AG09319 (cell line): ENCODE measurements around the gene LTO1.
"Not testable (repeated sequence)": the region's sequence is repeated elsewhere in the genome, so short reads cannot be mapped to it uniquely, and the experiment has no call there.

ENCODE experiments used
- DNase-seq: peaks from one replicate; pipeline ENCODE4 v3.0.0-alpha.2; 2010; ENCODE audit warnings: low read depth; ENCODE audit errors: extremely low read depth
- TF ChIP-seq, protein P1 (sequence below): IDR thresholded peaks from 2 replicates; pipeline ENCODE4 v1.5.1; 2011; ENCODE audit warnings: low read depth, mild to moderate bottlenecking, inconsistent platforms, low read length, moderate library complexity

Gene LTO1

DNA sequence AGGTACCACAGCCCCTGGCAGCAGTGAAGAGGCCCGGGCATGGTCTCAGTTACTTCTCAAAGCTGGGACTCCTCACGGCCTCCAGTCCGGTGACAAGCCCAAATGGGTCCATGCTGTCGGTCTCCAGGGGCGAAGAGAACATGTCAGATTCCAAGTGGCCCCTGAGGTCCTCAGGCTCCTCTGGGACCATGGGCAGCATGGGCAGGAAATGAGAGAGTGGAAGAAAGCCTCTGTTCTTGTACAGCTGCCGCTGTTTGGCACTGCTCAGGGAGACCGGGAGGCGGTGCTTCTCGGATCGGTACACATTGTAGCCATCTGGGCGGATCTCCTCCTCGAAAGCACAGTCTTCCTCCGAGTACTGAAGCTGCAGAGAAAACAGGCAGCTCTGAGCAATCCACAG lies 24.1 kb upstream of the LTO1 start:
- no peak for DNase-seq
- TF ChIP-seq, protein P1, sequence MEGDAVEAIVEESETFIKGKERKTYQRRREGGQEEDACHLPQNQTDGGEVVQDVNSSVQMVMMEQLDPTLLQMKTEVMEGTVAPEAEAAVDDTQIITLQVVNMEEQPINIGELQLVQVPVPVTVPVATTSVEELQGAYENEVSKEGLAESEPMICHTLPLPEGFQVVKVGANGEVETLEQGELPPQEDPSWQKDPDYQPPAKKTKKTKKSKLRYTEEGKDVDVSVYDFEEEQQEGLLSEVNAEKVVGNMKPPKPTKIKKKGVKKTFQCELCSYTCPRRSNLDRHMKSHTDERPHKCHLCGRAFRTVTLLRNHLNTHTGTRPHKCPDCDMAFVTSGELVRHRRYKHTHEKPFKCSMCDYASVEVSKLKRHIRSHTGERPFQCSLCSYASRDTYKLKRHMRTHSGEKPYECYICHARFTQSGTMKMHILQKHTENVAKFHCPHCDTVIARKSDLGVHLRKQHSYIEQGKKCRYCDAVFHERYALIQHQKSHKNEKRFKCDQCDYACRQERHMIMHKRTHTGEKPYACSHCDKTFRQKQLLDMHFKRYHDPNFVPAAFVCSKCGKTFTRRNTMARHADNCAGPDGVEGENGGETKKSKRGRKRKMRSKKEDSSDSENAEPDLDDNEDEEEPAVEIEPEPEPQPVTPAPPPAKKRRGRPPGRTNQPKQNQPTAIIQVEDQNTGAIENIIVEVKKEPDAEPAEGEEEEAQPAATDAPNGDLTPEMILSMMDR: no peak

DNA sequence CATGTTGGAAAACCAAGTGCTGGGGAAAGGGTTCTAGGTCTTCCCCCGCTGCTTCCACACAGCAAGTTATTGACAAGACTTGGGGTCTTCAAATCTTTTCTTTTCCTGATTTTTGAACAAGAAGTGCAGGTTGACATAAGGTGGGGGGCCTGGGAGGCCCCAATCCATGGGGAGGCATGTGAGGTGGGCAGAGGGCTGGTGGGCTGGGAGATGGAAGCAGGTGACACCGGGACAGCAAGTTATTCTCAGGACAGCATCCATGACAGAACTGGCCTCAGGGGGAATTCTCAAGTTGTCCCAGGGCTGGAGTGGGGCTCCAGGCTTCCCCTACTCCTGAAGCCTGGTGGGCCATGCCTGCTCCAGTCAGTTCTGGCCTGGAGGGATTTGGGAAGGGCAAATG lies 23.2 kb upstream of the LTO1 start:
- no peak for DNase-seq
- TF ChIP-seq, protein P1: no peak

DNA sequence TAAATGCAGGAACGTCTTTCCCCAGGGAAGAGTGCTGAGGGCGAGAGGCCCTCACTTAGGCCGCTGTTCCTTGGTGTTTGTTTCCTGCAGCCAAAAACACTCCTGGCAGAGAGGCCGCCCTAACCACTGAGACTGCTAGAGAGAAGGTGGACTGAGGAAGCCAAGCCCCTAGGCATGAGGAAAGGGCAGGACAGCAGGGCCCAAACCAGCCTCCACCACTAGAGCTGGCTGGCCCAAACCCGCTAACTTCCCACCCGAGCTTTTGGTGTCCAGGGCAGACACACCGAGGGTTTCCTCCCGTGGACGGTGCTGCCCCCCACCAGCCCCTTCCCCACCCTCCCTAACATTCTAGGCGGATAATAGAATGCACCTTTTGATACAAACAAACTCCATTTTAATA lies 22.7 kb upstream of the LTO1 start:
- no peak for DNase-seq
- TF ChIP-seq, protein P1: no peak

DNA sequence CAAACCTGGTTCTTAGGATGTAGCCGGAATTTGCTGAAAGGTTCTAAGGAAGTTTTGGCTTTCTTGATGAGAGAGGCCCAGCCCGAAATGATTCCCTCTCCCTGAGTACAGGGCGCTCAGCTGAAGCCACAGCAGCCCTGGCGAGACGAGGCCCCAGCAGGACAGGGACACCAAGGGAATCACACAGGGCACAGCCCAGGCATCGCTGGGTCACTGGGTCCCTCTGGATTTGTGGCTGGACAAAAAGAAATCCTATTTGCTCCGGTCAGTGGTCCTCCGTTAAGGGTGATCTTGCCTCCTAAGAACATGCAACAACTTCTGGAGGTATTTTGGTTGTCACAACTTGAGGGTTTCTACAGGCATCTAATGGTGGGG lies 22.3 kb upstream of the LTO1 start:
- DNase-seq: no peak
- TF ChIP-seq, protein P1: no peak

- TF ChIP-seq, protein P1: no peak
- DNase-seq: no peak
Measured at GRCh38 chr11:69696749-69697468, 21.8 kb upstream of the LTO1 start.

DNA sequence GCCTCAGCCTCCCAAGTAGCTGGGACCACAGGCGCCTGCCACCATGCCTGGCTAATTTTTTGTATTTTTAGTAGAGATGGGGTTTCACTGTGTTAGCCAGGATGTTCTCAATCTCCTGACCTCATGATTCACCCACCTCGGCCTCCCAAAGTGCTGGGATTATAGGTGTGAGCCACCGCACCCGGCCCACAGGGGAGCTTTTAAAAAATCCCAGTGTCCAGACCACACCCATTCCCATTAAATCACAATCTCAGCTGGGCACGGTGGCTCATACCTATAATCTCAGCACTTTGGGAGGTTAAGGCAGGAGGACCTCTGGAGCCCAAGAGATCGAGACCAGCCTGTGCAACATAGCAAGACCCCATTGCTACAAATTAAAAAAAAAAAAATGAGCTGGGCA lies 20.8 kb upstream of the LTO1 start:
- DNase-seq: not testable (repeated sequence)

- DNase-seq: no peak
- TF ChIP-seq, protein P1: no peak
Measured at GRCh38 chr11:69695581-69695980, 20.4 kb upstream of the LTO1 start.

- DNase-seq: no peak
- TF ChIP-seq, protein P1: no peak
Measured at GRCh38 chr11:69694781-69695180, 19.6 kb upstream of the LTO1 start.
